GM18867 (cell line): ENCODE results near the gene TBC1D3H.
"Not testable (repeated sequence)": the region's sequence is repeated elsewhere in the genome, so short reads cannot be mapped to it uniquely, and the experiment has no call there.

Experiments used
- ATAC-seq: cut with Tn5 transposase; IDR thresholded peaks from one replicate; pipeline ENCODE4 v1.9.1; 2021; ENCODE audit warnings: mild to moderate bottlenecking, moderate library complexity; ENCODE audit not compliant: unreplicated experiment

TBC1D3H gene

DNA sequence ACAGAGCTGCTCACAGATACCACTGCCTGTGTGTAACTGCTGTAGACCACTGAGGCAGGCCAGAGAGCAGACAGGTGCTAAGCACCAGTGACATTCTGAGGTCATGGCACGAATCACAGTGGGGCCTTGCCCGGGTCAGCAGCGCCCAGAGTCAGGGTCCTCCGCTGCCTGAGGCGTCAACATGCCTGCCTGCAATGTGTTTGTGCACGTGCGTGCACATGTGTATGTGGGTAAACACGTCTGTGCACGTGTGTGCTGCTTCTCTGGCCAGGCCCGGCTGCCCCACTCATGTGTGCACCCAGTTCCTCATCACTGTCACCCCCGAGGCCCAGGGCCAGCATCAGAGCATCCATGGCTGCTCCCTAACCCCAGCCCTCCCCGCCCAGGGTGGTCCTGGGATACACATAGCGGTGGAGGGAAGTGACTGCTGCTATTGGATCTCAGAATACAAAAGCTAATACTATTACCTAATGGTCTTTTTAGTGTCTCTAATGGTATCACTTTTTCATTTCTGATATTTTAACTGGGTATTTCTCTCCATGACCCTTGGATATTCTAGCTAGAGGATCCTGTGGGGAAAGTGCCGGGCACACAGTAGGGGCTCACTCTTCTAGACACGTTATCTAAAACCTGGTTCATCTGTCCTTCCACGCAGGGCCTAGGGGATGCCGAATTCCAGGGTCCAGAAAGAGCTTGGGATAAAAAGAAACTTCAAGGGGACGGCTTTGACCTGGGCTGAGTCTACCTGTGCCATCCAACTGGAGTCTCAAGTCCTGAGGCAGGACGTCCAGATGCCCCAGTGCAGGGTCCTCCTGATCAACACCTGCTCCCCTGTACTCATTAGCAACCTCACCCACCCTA is at the start of gene TBC1D3H:
TSS of gene TBC1D3H (minus strand) at position 51 of the 861 bp plus-strand sequence. CDS start 1,540 bp downstream, outside the sequence.
- ATAC-seq: not testable (repeated sequence)

DNA sequence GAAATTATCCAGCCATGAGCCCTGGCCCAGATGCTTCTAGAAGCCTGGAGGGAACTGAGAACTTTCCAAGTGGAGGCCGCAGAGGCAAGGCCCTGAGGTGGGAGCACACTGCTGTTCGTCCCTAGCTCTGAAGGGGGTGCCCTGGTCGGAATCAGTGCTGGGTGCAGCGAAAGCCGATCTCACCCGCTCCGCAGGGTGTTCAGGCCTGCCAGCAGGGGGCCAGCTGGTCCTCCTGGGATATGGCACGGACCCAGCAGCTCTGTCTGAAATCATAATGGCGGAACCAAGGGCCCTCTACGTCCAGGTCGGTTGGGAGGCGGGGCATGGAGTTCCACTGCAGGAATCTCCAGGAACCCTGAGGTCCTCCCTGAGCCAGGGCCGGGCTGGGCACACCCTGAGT is 40.7 kb upstream of the TBC1D3H start:
- not testable (repeated sequence) for ATAC-seq

DNA sequence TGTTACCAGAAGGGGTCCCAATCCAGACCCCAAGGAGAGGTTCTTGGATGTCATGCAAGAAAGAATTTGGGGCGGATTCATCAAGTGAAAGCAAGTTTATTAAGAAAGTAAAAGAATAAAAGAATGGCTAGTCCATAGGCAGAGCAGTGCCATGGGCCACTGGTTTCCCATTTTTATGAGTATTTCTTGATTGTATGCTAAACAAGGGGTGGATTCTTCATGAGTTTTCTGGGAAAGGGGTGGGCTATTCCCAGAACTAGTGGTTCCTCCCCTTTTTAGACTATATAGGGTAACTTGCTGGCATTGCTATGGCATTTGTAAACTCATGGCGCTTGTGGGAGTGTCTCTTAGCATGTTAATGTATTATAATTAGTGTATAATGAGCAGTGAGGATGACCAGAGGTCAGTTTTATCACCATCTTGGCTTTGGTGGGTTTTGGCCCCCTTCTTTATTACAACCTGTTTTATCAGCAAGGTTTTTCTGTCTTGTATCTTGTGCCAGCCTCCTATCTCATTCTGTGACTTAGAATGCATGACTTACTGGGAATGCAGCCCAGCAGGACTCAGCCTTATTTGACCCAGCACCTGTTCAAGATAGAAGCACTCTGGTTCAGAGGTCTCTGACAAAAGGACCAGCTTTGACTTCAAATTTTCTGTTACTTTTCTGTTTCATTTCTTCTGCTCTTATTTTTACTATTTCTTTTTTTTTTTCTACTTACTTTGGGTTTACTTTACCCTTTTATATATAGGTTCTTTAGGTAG is 27.1 kb upstream of the TBC1D3H start:
- not testable (repeated sequence) for ATAC-seq

DNA sequence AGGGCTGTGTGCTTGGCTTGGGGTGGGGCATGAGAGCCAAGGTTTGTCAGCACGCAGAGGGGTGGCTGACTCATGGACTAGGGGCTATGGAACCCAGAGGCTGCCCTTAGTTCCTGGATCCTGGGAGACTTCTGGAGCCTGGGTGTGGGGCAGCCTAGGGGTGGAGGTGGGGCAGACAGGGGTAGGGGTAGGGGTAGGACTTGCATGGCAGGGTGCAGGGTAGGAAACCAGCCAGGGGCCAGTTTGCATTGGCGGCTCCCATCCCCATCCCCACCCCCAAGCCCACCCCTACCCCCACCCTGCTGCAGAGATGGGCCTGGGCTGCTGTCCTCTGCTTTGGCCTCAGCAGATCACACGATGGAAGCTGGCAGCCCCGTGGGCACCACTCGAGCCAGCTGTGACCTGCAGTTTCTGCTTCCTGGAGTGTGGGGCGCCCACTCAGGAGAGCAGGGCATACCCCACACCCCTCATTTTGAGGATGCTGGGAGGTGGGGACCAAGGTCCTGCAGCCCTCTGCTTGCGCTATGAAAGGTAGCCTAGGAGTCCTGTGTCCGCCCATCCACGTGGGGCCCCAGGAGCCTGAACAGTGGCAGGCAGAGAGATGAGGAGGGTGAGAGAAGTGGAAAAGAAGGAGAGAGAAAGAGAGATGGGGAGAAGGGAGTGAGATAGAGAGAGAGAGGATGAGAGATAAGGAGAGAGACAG is 2.9 kb upstream of the TBC1D3H start:
- not testable (repeated sequence) for ATAC-seq

DNA sequence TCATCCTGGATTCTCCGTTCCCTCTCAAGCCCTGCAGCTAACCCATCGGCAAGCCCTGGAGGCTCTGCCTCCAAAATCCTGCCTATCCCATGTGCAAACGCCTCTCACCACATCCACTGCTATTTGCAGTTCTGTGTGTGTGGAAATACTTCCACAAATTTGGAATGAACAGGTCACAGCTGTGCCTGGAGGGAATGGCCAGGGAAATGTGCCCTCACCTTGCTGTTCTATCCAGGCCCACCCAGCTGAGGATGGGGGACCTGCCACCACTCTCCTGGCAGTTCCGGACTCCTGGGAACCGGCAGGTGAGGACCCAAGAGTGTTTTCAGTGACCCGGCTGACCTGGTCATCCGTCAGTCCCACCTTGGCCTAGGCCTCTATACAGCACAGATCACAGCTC is 12.3 kb downstream of the TBC1D3H start:
- ATAC-seq: not testable (repeated sequence)

DNA sequence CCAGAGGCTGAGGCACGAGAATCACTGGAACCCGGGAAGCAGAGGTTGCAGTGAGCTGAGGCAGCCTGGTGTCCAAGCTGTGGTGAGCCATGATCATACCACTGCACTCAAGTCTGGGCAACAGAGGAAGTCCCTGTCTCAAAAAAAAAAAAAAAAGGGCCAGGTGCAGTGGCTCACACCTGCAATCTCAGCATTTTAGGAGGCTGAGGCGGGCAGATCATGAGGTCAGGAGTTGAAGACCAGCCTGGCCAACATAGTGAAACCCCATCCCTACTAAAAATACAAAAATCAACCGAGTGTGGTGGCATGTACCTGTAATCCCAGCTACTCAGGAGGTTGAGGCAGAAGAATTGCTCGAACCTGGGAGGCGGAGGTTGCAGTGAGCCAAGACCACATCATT is 25.7 kb downstream of the TBC1D3H start:
- not testable (repeated sequence) for ATAC-seq
